Upper lobe of left lung (tissue), 6 donors: Measurements from ENCODE around the gene ELAVL2. TPM values are rescaled to one million over a fixed set of nuclear protein-coding genes. Genes with fewer than 3 reads are reported as not detected.

Source experiments
- ATAC-seq, 2 donors: fragments of 200-7000 bp; cut with Tn5 transposase; one replicate each; pipeline ENCODE4 v1.9.1; 2022; ENCODE audit warnings: mild to moderate bottlenecking in 2 of 2, moderate library complexity in 2 of 2; ENCODE audit not compliant: low FRiP score in 2 of 2
- DNase-seq, 2 donors: peaks; one replicate each; pipeline ENCODE4 v3.0.0-alpha.2; 2019 to 2020
- H3K27ac ChIP-seq, 4 donors: fragments of 200-600 bp; sonication (generic); one replicate each; pipeline ENCODE4 v1.5.1; 2016 to 2019
- H3K27me3 ChIP-seq, 4 donors: fragments of 200-600 bp; sonication (generic); one replicate each; pipeline ENCODE4 v1.5.1; 2017 to 2019
- H3K36me3 ChIP-seq, 4 donors: fragments of 200-600 bp; sonication (generic); one replicate each; pipeline ENCODE4 v1.5.1; 2016 to 2019
- H3K4me1 ChIP-seq, 4 donors: fragments of 200-600 bp; sonication (generic); one replicate each; pipeline ENCODE4 v1.5.1; 2018 to 2019
- H3K4me3 ChIP-seq, 4 donors: fragments of 200-600 bp; sonication (generic); one replicate each; pipeline ENCODE4 v1.5.1; 2017 to 2019; ENCODE audit warnings: mild to moderate bottlenecking in 2 of 4, moderate library complexity in 1 of 4
- H3K9me3 ChIP-seq, 4 donors: fragments of 200-600 bp; sonication (generic); one replicate each; pipeline ENCODE4 v1.5.1; 2018 to 2019
- EP300 ChIP-seq, 4 donors: sonication (generic); formaldehyde crosslinking; IDR thresholded peaks; one replicate each; pipeline ENCODE4 v1.5.1; 2017; ENCODE audit warnings: antibody characterized with exemption in 4 of 4, control low read depth in 2 of 4
- POLR2A ChIP-seq, 4 donors: fragments of 450-650 bp; IDR thresholded peaks; one replicate each; pipeline ENCODE4 v1.5.1; 2016 to 2017; ENCODE audit warnings: antibody characterized with exemption in 4 of 4, mild to moderate bottlenecking in 2 of 4
- POLR2AphosphoS5 ChIP-seq, 2 donors: sonication (generic); formaldehyde crosslinking; IDR thresholded peaks; one replicate each; pipeline ENCODE4 v1.5.1; 2017; ENCODE audit warnings: antibody characterized with exemption in 2 of 2
- whole genome bisulfite sequencing, 2 donors: methylation state at CpG; one replicate each; pipeline ENCODE4 v1.1.5; 2017 to 2018; 5-methylcytosine and 5-hydroxymethylcytosine counted together
- total RNA-seq, 6 donors: library from RNA; depleted of rRNA in 4 of 6; stranded (reverse); fragments of >200 nt in 4 of 6; gene quantifications; one replicate each; pipeline versions ENCODE4 v1.1.0 to v1.2.1, GENCODE V29; 2016 to 2021
- TF ChIP-seq, protein P1 (sequence below), 6 experiments: fragments of 450-650 bp in 4 of 6; fragments of 200-600 bp in 2 of 6; sonication (generic) in 2 of 6; IDR thresholded peaks; one replicate each; pipeline ENCODE4 v1.5.1; 2016 to 2019; ENCODE audit warnings: antibody characterized with exemption in 6 of 6
- donor health status: DM: no; HTN: no; CAD: no; lungs with moderate emphysema.
- donor health status: DM: no; HTN: yes; CAD: no; lungs with severe emphysema.

The ELAVL2 gene
- total RNA-seq, 6 donors from 2014 or later: 0.27 TPM; not detected in 5

DNA sequence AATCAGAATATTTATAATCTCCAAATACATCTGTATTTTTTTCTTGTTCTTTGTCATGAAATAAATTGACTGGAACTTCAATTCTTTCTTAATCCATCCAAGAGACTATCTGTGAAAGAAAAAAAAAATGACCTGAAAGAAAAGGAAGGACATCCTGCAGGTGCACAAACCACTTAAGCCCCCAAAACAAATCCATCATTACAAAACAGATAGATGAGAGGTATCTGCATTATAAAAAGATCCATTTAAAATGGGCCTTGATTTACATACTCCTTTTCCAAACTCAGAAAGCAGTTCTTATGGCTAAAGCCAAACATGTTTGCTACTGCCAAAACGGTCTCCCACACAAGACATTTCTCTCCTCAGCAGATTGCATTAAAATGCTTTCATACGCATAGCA lies 85.5 kb downstream of the ELAVL2 start:
- Histone ChIP-seq H3K9me3 (no peaks in the 10 kb centered on the region), H3K4me3 (no peak overlapping the region), H3K4me1 (no peaks in the 10 kb centered on the region), H3K36me3 (no peaks in the 10 kb centered on the region), H3K27ac (no peak overlapping the region), H3K27me3 (no peaks in the 10 kb centered on the region)
- TF ChIP-seq, protein P1, sequence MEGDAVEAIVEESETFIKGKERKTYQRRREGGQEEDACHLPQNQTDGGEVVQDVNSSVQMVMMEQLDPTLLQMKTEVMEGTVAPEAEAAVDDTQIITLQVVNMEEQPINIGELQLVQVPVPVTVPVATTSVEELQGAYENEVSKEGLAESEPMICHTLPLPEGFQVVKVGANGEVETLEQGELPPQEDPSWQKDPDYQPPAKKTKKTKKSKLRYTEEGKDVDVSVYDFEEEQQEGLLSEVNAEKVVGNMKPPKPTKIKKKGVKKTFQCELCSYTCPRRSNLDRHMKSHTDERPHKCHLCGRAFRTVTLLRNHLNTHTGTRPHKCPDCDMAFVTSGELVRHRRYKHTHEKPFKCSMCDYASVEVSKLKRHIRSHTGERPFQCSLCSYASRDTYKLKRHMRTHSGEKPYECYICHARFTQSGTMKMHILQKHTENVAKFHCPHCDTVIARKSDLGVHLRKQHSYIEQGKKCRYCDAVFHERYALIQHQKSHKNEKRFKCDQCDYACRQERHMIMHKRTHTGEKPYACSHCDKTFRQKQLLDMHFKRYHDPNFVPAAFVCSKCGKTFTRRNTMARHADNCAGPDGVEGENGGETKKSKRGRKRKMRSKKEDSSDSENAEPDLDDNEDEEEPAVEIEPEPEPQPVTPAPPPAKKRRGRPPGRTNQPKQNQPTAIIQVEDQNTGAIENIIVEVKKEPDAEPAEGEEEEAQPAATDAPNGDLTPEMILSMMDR (IDR thresholded peaks at IDR 0.05): no peak
- TF ChIP-seq POLR2A (IDR thresholded peaks at IDR 0.05) (no peak), EP300 (IDR thresholded peaks at IDR 0.05) (no peak), POLR2AphosphoS5 (IDR thresholded peaks at IDR 0.05) (no peak)
- no peak for ATAC-seq
- DNase-seq: no peak
- WGBS, 2 donors: 82 to 85% methylated on average over 2 of the region's 2 CpGs

DNA sequence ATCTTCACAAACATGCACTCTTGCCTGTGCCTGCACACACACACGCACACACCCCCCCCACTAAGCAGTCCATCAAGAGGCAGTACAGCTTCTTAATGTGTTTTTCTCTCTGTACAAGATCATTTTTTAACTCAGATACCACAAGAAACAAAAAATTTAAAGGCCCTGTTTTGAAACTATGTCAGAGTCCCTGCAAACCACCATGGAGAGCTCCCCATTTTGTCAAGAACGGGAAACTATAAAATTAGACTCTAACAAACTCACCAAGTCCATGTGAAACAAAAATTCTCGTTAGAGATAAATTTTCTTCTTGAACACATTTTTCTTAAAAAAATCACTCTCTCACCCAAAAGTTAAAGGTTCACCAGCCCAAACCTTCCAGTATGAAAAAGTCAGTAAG lies 86.3 kb downstream of the ELAVL2 start:
- Histone ChIP-seq H3K4me3 (no peak overlapping the region), H3K9me3 (no peaks in the 10 kb centered on the region), H3K27me3 (no peaks in the 10 kb centered on the region), H3K4me1 (no peaks in the 10 kb centered on the region), H3K27ac (no peak overlapping the region), H3K36me3 (no peaks in the 10 kb centered on the region)
- 71 to 75% methylated on average over 3 of the region's 3 CpGs for WGBS, 2 donors
- TF ChIP-seq, protein P1 (IDR thresholded peaks at IDR 0.05): no peak
- TF ChIP-seq POLR2AphosphoS5 (IDR thresholded peaks at IDR 0.05): no peak
- ATAC-seq: no peak
- DNase-seq: no peak

DNA sequence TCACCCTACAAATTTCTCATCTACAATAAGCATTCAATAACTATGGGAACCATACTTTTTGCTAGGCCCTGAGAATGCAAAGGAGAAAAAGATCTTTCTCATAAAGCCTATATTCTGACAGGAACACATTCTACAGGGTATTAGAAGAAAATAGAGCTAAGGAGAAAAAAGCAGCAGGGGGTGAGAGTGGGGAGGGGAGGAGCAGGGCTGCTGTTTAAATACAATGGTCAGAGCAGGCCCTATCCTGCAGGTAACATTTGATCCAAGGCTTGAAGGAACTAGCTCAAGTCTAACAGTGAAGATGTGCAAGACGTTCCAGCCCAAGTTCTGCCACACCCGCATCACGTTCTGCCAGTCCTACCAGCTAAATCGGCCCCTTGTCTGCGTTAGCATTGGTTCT lies 89.7 kb downstream of the ELAVL2 start:
- H3K9me3 ChIP-seq: no peaks in the 10 kb centered on the region
- no peak overlapping the region for H3K27ac ChIP-seq
- H3K4me1 ChIP-seq: no peaks in the 10 kb centered on the region
- WGBS, 2 donors: 82 to 96% methylated on average over 5 of the region's 5 CpGs
- TF ChIP-seq, protein P1 (IDR thresholded peaks at IDR 0.05): no peak
- TF ChIP-seq EP300 (IDR thresholded peaks at IDR 0.05): no peak
- no peak for TF ChIP-seq POLR2AphosphoS5 (IDR thresholded peaks at IDR 0.05)
- no peak for TF ChIP-seq POLR2A (IDR thresholded peaks at IDR 0.05)
- no peak for ATAC-seq
- no peak overlapping the region for H3K4me3 ChIP-seq
- H3K27me3 ChIP-seq: no peaks in the 10 kb centered on the region
- H3K36me3 ChIP-seq: no peaks in the 10 kb centered on the region
- DNase-seq: no peak

- Histone ChIP-seq H3K4me1 (no peaks in the 10 kb centered on the region), H3K27ac (no peak overlapping the region), H3K9me3 (no peaks in the 10 kb centered on the region), H3K36me3 (no peaks in the 10 kb centered on the region), H3K4me3 (no peak overlapping the region), H3K27me3 (no peaks in the 10 kb centered on the region)
- whole genome bisulfite sequencing, 2 donors: 75 to 91% methylated on average over 2 of the region's 2 CpGs
- TF ChIP-seq POLR2AphosphoS5 (IDR thresholded peaks at IDR 0.05): no peak
- no peak for TF ChIP-seq POLR2A (IDR thresholded peaks at IDR 0.05)
- TF ChIP-seq, protein P1 (IDR thresholded peaks at IDR 0.05): no peak
- TF ChIP-seq EP300 (IDR thresholded peaks at IDR 0.05): no peak
- no peak for ATAC-seq
- DNase-seq: no peak
These were observed 92.5 kb downstream of the ELAVL2 start for GRCh38 chr9:23733495-23734078.

DNA sequence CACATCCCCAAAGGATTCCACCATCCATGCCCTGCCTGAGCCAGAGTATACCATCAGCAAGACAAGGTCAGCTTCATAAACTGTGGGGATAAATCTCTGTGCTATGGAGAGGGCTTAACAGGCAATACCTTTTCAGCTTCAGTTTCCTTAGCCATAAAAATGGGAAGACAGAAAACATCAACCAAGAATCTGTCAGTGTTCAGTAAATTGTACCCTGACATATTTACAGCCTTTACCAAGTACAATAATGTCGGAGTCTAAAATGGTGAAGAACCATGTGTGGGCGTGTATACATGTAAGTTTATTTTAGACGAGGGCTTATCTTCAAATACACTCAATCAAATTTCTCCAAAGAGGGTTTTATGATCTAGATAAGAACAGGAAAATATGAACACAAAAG lies 94.7 kb downstream of the ELAVL2 start:
- WGBS, 2 donors: 57 to 64% methylated on average over 3 of the region's 3 CpGs
- Histone ChIP-seq H3K4me3 (no peak overlapping the region), H3K4me1 (no peaks in the 10 kb centered on the region), H3K36me3 (no peaks in the 10 kb centered on the region), H3K27me3 (no peaks in the 10 kb centered on the region), H3K27ac (no peak overlapping the region), H3K9me3 (no peaks in the 10 kb centered on the region)
- no peak for TF ChIP-seq POLR2AphosphoS5 (IDR thresholded peaks at IDR 0.05)
- TF ChIP-seq POLR2A (IDR thresholded peaks at IDR 0.05): no peak
- TF ChIP-seq, protein P1 (IDR thresholded peaks at IDR 0.05): no peak
- TF ChIP-seq EP300 (IDR thresholded peaks at IDR 0.05): no peak
- no peak for ATAC-seq
- DNase-seq: no peak
